Fibroblast of skin of right biceps (primary cell): ENCODE measurements around the gene RFPL3.
"Not testable (repeated sequence)": the region's sequence is repeated elsewhere in the genome, so short reads cannot be mapped to it uniquely, and the experiment has no call there.

ENCODE experiments used
- DNase-seq: peaks from one replicate; pipeline ENCODE4 v3.0.0-alpha.2; 2013

RFPL3 gene

GRCh38 chr22:32354360-32355351 is 3.0 kb upstream of the RFPL3 start:
- DNase-seq = peak; percentile 76

- no peak for DNase-seq
These were observed 1.9 kb upstream of the RFPL3 start for GRCh38 chr22:32355760-32356159.

- DNase-seq = not testable (repeated sequence)
These were observed 2.4 kb downstream of the RFPL3 start for GRCh38 chr22:32360096-32360495.

- DNase-seq = no peak
These were observed 3.6 kb downstream of the RFPL3 start for GRCh38 chr22:32361257-32361656.

- no peak for DNase-seq
These were observed 6.5 kb downstream of the RFPL3 start for GRCh38 chr22:32364210-32364609.

GRCh38 chr22:32375678-32376450 is 18.2 kb downstream of the RFPL3 start:
- DNase-seq = no peak

- DNase-seq = no peak
These were observed 19.0 kb downstream of the RFPL3 start for GRCh38 chr22:32376681-32377080.

GRCh38 chr22:32378707-32379272 is 21.1 kb downstream of the RFPL3 start:
- peak; percentile 37 for DNase-seq

- DNase-seq = no peak
These were observed 23.3 kb downstream of the RFPL3 start for GRCh38 chr22:32380991-32381390.

GRCh38 chr22:32385681-32386080 is 28.0 kb downstream of the RFPL3 start:
- no peak for DNase-seq

- no peak for DNase-seq
These were observed 32.0 kb downstream of the RFPL3 start for GRCh38 chr22:32389685-32390084.

- DNase-seq = no peak
These were observed 37.4 kb downstream of the RFPL3 start for GRCh38 chr22:32395107-32395506.

GRCh38 chr22:32396255-32396654 is 38.6 kb downstream of the RFPL3 start:
- DNase-seq = no peak

GRCh38 chr22:32396746-32397145 is 39.1 kb downstream of the RFPL3 start:
- DNase-seq = no peak

- DNase-seq = no peak
These were observed 43.8 kb downstream of the RFPL3 start for GRCh38 chr22:32401486-32401885.

GRCh38 chr22:32404021-32404420 is 46.4 kb downstream of the RFPL3 start:
- no peak for DNase-seq

- no peak for DNase-seq
These were observed 49.6 kb downstream of the RFPL3 start for GRCh38 chr22:32407312-32407711.

- DNase-seq = no peak
These were observed 50.3 kb downstream of the RFPL3 start for GRCh38 chr22:32407936-32408335.

GRCh38 chr22:32409977-32410376 is 52.3 kb downstream of the RFPL3 start:
- no peak for DNase-seq

GRCh38 chr22:32410459-32410858 is 52.8 kb downstream of the RFPL3 start:
- DNase-seq = no peak
